ENCODE results near the gene LTBP1. TPM values are rescaled to one million over a fixed set of nuclear protein-coding genes. Genes with fewer than 3 reads are reported as not detected.

The LTBP1 gene
- total RNA-seq, 2 experiments from 2014 or later: 0.06 TPM; not detected in 1

DNA sequence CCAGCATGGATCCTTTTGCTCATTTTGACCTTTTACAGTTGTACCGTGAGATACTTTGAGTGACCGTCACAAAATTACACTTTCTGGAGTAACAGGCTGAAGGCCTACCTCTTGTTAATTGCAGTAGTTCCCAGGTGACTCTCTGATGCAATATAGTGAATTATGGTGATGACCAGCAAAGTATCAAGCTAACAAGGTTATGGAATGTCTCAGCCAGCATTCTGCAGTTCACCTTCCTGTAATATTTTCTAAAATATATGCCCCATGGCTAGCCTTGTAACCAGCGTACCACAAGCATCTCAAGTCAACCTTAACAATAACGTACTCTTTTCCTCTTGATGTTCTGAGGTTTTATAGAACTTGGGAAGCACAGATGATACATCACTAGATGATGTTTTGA, 234.7 kb downstream of the LTBP1 start:
- Mint-ChIP-seq H3K9me3 (no peaks in the 10 kb centered on the region), H3K27me3 (no peaks in the 10 kb centered on the region), H3K36me3 (ENCODE audit: low read depth) (no peaks in the 10 kb centered on the region), H3K27ac (no peak overlapping the region), H3K4me1 (ENCODE audit: low read depth) (no peaks in the 10 kb centered on the region), H3K4me3 (no peak overlapping the region)
- no peaks in the 10 kb centered on the region for H3K36me3 ChIP-seq (ENCODE audit: insufficient read depth, low read length)
- no peak for DNase-seq
- no peaks in the 10 kb centered on the region for H3K9me3 ChIP-seq (ENCODE audit: control insufficient read depth in 1 of 2, insufficient read depth in 1 of 2, low read length in 2 of 2)
- intact Hi-C loops (cut with DNase I, micrococcal nuclease): no loop called here
- no peaks in the 10 kb centered on the region for H3K4me1 ChIP-seq (ENCODE audit: insufficient read depth, low read length)
- POLR2A ChIA-PET: no interaction called here
- ATAC-seq (ENCODE audit: poor library complexity): no peak
- CTCF ChIA-PET: no interaction called here
- TF ChIP-seq, protein P1, sequence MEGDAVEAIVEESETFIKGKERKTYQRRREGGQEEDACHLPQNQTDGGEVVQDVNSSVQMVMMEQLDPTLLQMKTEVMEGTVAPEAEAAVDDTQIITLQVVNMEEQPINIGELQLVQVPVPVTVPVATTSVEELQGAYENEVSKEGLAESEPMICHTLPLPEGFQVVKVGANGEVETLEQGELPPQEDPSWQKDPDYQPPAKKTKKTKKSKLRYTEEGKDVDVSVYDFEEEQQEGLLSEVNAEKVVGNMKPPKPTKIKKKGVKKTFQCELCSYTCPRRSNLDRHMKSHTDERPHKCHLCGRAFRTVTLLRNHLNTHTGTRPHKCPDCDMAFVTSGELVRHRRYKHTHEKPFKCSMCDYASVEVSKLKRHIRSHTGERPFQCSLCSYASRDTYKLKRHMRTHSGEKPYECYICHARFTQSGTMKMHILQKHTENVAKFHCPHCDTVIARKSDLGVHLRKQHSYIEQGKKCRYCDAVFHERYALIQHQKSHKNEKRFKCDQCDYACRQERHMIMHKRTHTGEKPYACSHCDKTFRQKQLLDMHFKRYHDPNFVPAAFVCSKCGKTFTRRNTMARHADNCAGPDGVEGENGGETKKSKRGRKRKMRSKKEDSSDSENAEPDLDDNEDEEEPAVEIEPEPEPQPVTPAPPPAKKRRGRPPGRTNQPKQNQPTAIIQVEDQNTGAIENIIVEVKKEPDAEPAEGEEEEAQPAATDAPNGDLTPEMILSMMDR (IDR thresholded peaks at IDR 0.05): no peak
- no peak overlapping the region for H3K4me3 ChIP-seq (ENCODE audit: low read length)
- H3K27ac ChIP-seq (ENCODE audit: low read depth in 1 of 2, low read length in 2 of 2): no peak overlapping the region
- no peaks in the 10 kb centered on the region for H3K27me3 ChIP-seq (ENCODE audit: control insufficient read depth in 1 of 2, insufficient read depth in 2 of 2, low read length in 2 of 2)

DNA sequence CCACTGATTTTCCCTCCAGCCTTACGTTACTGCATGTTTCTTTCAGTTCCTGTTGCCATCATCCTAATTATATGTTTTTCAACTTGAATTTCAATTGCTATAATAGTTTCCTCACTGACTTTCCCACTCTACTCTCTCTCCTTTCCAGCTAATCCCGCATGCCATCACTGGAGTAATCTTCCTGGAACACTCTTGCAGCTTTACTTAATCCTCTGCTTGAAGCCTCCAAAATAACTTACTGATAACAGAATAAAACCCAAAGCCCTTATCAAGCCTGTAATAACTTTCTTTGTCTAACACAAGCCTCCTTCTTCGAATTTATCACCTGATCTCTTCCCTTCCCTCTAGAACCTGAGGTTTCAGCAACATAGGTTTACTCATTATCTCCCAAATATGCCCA, 237.3 kb downstream of the LTBP1 start:
- H3K9me3 Mint-ChIP-seq: no peaks in the 10 kb centered on the region
- Histone ChIP-seq H3K27ac (ENCODE audit: low read depth in 1 of 2, low read length in 2 of 2) (no peak overlapping the region), H3K27me3 (ENCODE audit: control insufficient read depth in 1 of 2, insufficient read depth in 2 of 2, low read length in 2 of 2) (no peaks in the 10 kb centered on the region), H3K36me3 (ENCODE audit: insufficient read depth, low read length) (no peaks in the 10 kb centered on the region), H3K4me3 (ENCODE audit: low read length) (no peak overlapping the region), H3K9me3 (ENCODE audit: control insufficient read depth in 1 of 2, insufficient read depth in 1 of 2, low read length in 2 of 2) (no peaks in the 10 kb centered on the region), H3K4me1 (ENCODE audit: insufficient read depth, low read length) (no peaks in the 10 kb centered on the region)
- H3K27me3 Mint-ChIP-seq: no peaks in the 10 kb centered on the region
- DNase-seq: no peak
- CTCF ChIA-PET: no interaction called here
- H3K4me1 Mint-ChIP-seq (ENCODE audit: low read depth): no peaks in the 10 kb centered on the region
- H3K27ac Mint-ChIP-seq: no peak overlapping the region
- TF ChIP-seq, protein P1 (IDR thresholded peaks at IDR 0.05): no peak
- ATAC-seq (ENCODE audit: poor library complexity): no peak
- H3K36me3 Mint-ChIP-seq (ENCODE audit: low read depth): no peaks in the 10 kb centered on the region
- no peak overlapping the region for H3K4me3 Mint-ChIP-seq
- intact Hi-C loops (cut with DNase I, micrococcal nuclease): no loop called here
- POLR2A ChIA-PET: no interaction called here

DNA sequence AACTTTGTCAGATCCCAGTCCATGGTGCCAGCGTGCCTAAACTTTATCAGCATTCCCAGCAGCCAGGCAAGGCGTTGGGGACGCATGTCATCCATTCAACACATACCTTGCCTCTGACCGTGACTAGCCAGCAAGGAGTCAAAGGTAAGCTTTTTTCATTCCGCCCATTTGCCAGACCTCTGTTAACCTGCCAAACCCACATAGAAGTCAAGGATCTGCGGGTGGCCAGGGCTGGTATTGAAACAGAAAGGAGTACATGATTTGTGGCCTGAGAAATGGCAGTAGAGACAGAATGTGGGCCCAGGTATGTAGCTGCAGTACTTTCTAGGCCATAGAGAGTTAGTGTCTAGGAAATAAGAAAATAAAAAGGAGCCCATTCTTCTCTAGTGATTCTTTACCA, 240.2 kb downstream of the LTBP1 start:
- ATAC-seq (ENCODE audit: poor library complexity) (no peak), DNase-seq (no peak)
- no peak overlapping the region for H3K27ac ChIP-seq (ENCODE audit: low read depth in 1 of 2, low read length in 2 of 2)
- no peaks in the 10 kb centered on the region for H3K36me3 ChIP-seq (ENCODE audit: insufficient read depth, low read length)
- TF ChIP-seq, protein P1 (IDR thresholded peaks at IDR 0.05): no peak
- Mint-ChIP-seq H3K27ac (no peak overlapping the region), H3K4me1 (ENCODE audit: low read depth) (no peaks in the 10 kb centered on the region), H3K27me3 (no peaks in the 10 kb centered on the region), H3K9me3 (no peaks in the 10 kb centered on the region), H3K36me3 (ENCODE audit: low read depth) (no peaks in the 10 kb centered on the region), H3K4me3 (no peak overlapping the region)
- H3K4me1 ChIP-seq (ENCODE audit: insufficient read depth, low read length): no peaks in the 10 kb centered on the region
- ChIA-PET CTCF (no interaction called here), POLR2A (no interaction called here)
- no peaks in the 10 kb centered on the region for H3K9me3 ChIP-seq (ENCODE audit: control insufficient read depth in 1 of 2, insufficient read depth in 1 of 2, low read length in 2 of 2)
- H3K4me3 ChIP-seq (ENCODE audit: low read length): no peak overlapping the region
- H3K27me3 ChIP-seq (ENCODE audit: control insufficient read depth in 1 of 2, insufficient read depth in 2 of 2, low read length in 2 of 2): no peaks in the 10 kb centered on the region
- intact Hi-C loops (cut with DNase I, micrococcal nuclease): no loop called here
